Measurements from ENCODE around the gene GYS1.

DNA sequence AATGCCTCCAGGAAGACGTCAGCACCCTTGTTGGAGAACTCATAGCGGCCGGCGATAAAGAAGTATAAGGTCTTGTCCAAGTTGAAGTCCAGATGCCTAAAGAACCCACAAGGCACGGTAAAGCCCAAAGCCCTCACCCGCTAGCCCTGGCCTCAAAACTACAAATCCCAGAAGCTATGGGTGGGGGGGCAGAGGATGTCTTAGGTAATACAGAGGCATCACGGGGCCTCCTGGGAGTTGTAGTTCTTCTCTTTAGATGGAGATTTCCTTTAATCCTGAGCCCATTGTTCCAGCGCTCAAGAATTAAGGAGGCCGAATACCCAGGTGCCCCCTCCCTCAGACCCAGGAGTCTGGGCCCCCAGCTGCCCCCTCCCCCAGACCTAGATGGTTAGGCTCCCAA lies 10.8 kb downstream of the GYS1 start:
- TF ChIP-seq, protein P1, sequence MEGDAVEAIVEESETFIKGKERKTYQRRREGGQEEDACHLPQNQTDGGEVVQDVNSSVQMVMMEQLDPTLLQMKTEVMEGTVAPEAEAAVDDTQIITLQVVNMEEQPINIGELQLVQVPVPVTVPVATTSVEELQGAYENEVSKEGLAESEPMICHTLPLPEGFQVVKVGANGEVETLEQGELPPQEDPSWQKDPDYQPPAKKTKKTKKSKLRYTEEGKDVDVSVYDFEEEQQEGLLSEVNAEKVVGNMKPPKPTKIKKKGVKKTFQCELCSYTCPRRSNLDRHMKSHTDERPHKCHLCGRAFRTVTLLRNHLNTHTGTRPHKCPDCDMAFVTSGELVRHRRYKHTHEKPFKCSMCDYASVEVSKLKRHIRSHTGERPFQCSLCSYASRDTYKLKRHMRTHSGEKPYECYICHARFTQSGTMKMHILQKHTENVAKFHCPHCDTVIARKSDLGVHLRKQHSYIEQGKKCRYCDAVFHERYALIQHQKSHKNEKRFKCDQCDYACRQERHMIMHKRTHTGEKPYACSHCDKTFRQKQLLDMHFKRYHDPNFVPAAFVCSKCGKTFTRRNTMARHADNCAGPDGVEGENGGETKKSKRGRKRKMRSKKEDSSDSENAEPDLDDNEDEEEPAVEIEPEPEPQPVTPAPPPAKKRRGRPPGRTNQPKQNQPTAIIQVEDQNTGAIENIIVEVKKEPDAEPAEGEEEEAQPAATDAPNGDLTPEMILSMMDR (conservative IDR thresholded peaks at IDR 0.05 in 1 of 2, IDR thresholded peaks at IDR 0.05 in 1 of 2; ENCODE audit: extremely low read depth in 1 of 2, insufficient read depth in 1 of 2, low read depth in 1 of 2, low read length in 2 of 2), result no peak
- TF ChIP-seq EZH2 (IDR thresholded peaks at IDR 0.05; ENCODE audit: borderline replicate concordance, low read length), result no peak

Data from mammary epithelial cell (primary cell).